HepG2 (cell line): Measurements from ENCODE around the gene SPATA32. TPM values are rescaled to one million over a fixed set of nuclear protein-coding genes. Genes with fewer than 3 reads are reported as not detected.

ENCODE experiments used
- ATAC-seq: fragments of 200-7000 bp; cut with Tn5 transposase; 3 replicates; pipeline ENCODE4 v1.9.1; 2020; ENCODE audit warnings: mild to moderate bottlenecking, moderate library complexity
- BruUV-seq: library from RNA; stranded (reverse); fragments of 400-500 nt; replicated peaks from 2 replicates; lab custom pipeline; 2021; lab: Mats Ljungman, UMichigan
- CTCF ChIA-PET: fragments of 300-600 bp; formaldehyde crosslinking; extraction: SDS; loops from one replicate; lab custom pipeline; 2021; ENCODE audit warnings: low total read pairs, inconsistent platforms, low intra/inter-chr PET ratio; lab: Yijun Ruan, JAX
- POLR2A ChIA-PET: fragments of 350-600 bp; sonication (Branson Sonifier 250); formaldehyde crosslinking; loops from one replicate; lab custom pipeline; 2020; ENCODE audit warnings: antibody characterized with exemption, inconsistent platforms; lab: Yijun Ruan, JAX
- DNase-seq: peaks from one replicate; pipeline ENCODE4 v3.0.0-alpha.2; 2015; ENCODE audit warnings: low spot score
- FAIRE-seq: peaks from 3 replicates; lab custom pipeline; 2011; peaks lifted over from hg19 to GRCh38; lab: Jason Lieb, UNC
- H2AFZ ChIP-seq: one replicate; pipeline ENCODE4 v1.6.1; 2011; ENCODE audit warnings: low read length, inconsistent platforms
- H3K27ac ChIP-seq: fragments of 300-600 bp; 3 replicates; pipeline ENCODE4 v1.8.0; 2011; ENCODE audit warnings: mixed run types, mild to moderate bottlenecking, mixed read lengths, low read length, inconsistent platforms; ENCODE audit not compliant: insufficient read depth; ENCODE audit errors: extremely low read length
- H3K27me3 ChIP-seq, 2 experiments: fragments of 200-600 bp in 1 of 2; 2 replicates in 1 of 2; 3 replicates in 1 of 2; pipeline versions ENCODE4 v1.6.0 to v1.8.0; 2011; ENCODE audit warnings: low read length in 2 of 2, mild to moderate bottlenecking in 2 of 2, moderate library complexity in 2 of 2, inconsistent platforms in 1 of 2; ENCODE audit not compliant: insufficient read depth in 2 of 2, control insufficient read depth in 1 of 2
- H3K36me3 ChIP-seq, 2 experiments: fragments of 200-600 bp in 1 of 2; replicated peaks in 1 of 2; 2 replicates in 1 of 2; 3 replicates in 1 of 2; pipeline versions ENCODE4 v1.5.1 to v1.8.0; 2011; ENCODE audit warnings: low read length in 2 of 2, inconsistent platforms in 1 of 2; ENCODE audit not compliant: insufficient read depth in 2 of 2, control insufficient read depth in 1 of 2
- H3K4me1 ChIP-seq: 2 replicates; pipeline ENCODE4 v1.5.1; 2012; ENCODE audit warnings: low read length, inconsistent platforms; ENCODE audit not compliant: insufficient read depth
- H3K4me2 ChIP-seq: 2 replicates; pipeline ENCODE4 v1.6.0; 2011; ENCODE audit warnings: low read depth, low read length, inconsistent platforms
- H3K4me3 ChIP-seq, 3 experiments: fragments of 200-600 bp in 1 of 3; sonication (generic), shearing (Covaris generic) in 1 of 3; replicated peaks in 1 of 3; 2 replicates each; pipeline ENCODE4 v1.5.1; 2011 to 2016; ENCODE audit warnings: low read length in 3 of 3, inconsistent platforms in 2 of 3, low read depth in 2 of 3, mild to moderate bottlenecking in 2 of 3, control low read depth in 1 of 3, mixed read lengths in 1 of 3; ENCODE audit not compliant: insufficient read depth in 1 of 3
- H3K79me2 ChIP-seq: one replicate; pipeline ENCODE4 v1.6.1; 2011; ENCODE audit warnings: low read length, inconsistent platforms; ENCODE audit not compliant: insufficient read depth
- H3K9ac ChIP-seq: 2 replicates; pipeline ENCODE4 v1.6.0; 2011; ENCODE audit warnings: mild to moderate bottlenecking, low read depth, low read length, inconsistent platforms; ENCODE audit not compliant: insufficient read depth
- H3K9me3 ChIP-seq: 2 replicates; pipeline ENCODE4 v1.5.1; 2012; ENCODE audit warnings: mild to moderate bottlenecking, low read length
- H4K20me1 ChIP-seq: 2 replicates; pipeline ENCODE4 v1.6.0; 2011; ENCODE audit warnings: inconsistent platforms, mild to moderate bottlenecking, low read length, moderate library complexity; ENCODE audit not compliant: insufficient read depth
- AHR ChIP-seq: IDR thresholded peaks from 2 replicates; pipeline ENCODE4 v1.6.1; 2018; ENCODE audit warnings: missing genetic modification reagents, missing compliant biosample characterization
- NCOA2 ChIP-seq: sonication (generic); formaldehyde crosslinking; IDR thresholded peaks from 2 replicates; pipeline ENCODE4 v1.8.0; 2022; ENCODE audit warnings: inconsistent platforms
- SNAPC2 ChIP-seq: sonication (generic); formaldehyde crosslinking; IDR thresholded peaks from 2 replicates; pipeline ENCODE4 v1.8.1; 2022; ENCODE audit warnings: mild to moderate bottlenecking, missing genetic modification reagents
- THAP11 ChIP-seq: IDR thresholded peaks from 2 replicates; pipeline ENCODE4 v1.6.1; 2016; ENCODE audit warnings: missing biosample characterization, missing genetic modification reagents
- U2AF1 ChIP-seq: fragments of 200-400 bp; formaldehyde crosslinking; optimal IDR thresholded peaks from 2 replicates; pipeline ENCODE3; 2017; ENCODE audit warnings: mild to moderate bottlenecking, low read depth, low read length
- ZNF235 ChIP-seq: sonication (generic); formaldehyde crosslinking; IDR thresholded peaks from 2 replicates; pipeline ENCODE4 v1.8.1; 2023; ENCODE audit warnings: mild to moderate bottlenecking, missing genetic modification reagents, borderline replicate concordance
- ZNF737 ChIP-seq: sonication (generic); formaldehyde crosslinking; IDR thresholded peaks from 2 replicates; pipeline ENCODE4 v1.5.0; 2020; ENCODE audit warnings: missing genetic modification reagents, mild to moderate bottlenecking, borderline replicate concordance
- ZNF780A ChIP-seq: sonication (generic); formaldehyde crosslinking; IDR thresholded peaks from 2 replicates; pipeline ENCODE4 v1.8.0; 2022; ENCODE audit warnings: mild to moderate bottlenecking, missing genetic modification reagents, moderate library complexity
- ZNF83 ChIP-seq: sonication (generic); formaldehyde crosslinking; IDR thresholded peaks from 2 replicates; pipeline ENCODE4 v1.4.0; 2020; ENCODE audit warnings: missing genetic modification reagents, mild to moderate bottlenecking, borderline replicate concordance
- ZSCAN21 ChIP-seq: sonication (generic); formaldehyde crosslinking; IDR thresholded peaks from 2 replicates; pipeline ENCODE4 v1.8.0; 2022; ENCODE audit warnings: mild to moderate bottlenecking, missing genetic modification reagents, moderate library complexity, borderline replicate concordance
- WGBS: methylation state at CpG from one replicate; pipeline ENCODE4 v1.1.6; 2017; ENCODE audit warnings: low lambda C conversion rate; 5-methylcytosine and 5-hydroxymethylcytosine counted together
- in situ Hi-C: cut with HindIII; loops from 2 replicates; pipeline ENCODE4 v1.10.0; 2017; ENCODE audit warnings: low pct_unique_long_range_greater_than_20kb; ENCODE audit not compliant: extremely low pct_ligation_motif_present
- intact Hi-C: fragments of 100-400 bp; cut with micrococcal nuclease; formaldehyde crosslinking; loops from one replicate; pipeline ENCODE4 v1.10.0; 2022; ENCODE audit not compliant: unreplicated experiment
- polyA plus RNA-seq, 8 experiments: library from polyadenylated mRNA; depleted of rRNA in 3 of 8; stranded (reverse) in 7 of 8; unstranded in 1 of 8; fragments of >200 nt; fragmentation: Illumina TruSeq in 4 of 8; extraction: Trizol in 4 of 8; gene quantifications; 2 replicates each; pipeline versions ENCODE4 v1.2.1 to v1.2.3, GENCODE V29; 2011 to 2016; ENCODE audit warnings: low read depth in 4 of 8, missing spikeins in 1 of 8, mixed read lengths in 1 of 8; ENCODE audit not compliant: insufficient read depth in 1 of 8
- total RNA-seq, 5 experiments: library from RNA; depleted of rRNA; stranded (reverse); fragments of >200 nt; fragmentation: Illumina TruSeq; extraction: Trizol; gene quantifications; 2 replicates each; pipeline ENCODE4 v1.2.3, GENCODE V29; 2016; ENCODE audit warnings: low read depth in 1 of 5
- TF ChIP-seq, protein P1 (sequence below): sonication (generic); formaldehyde crosslinking; IDR thresholded peaks from 2 replicates; pipeline ENCODE4 v1.4.0; 2020; ENCODE audit warnings: missing genetic modification reagents
- TF ChIP-seq, protein P2 (sequence below): sonication (generic); formaldehyde crosslinking; IDR thresholded peaks from 2 replicates; pipeline ENCODE4 v1.4.0; 2020; ENCODE audit warnings: low read depth, mild to moderate bottlenecking, missing genetic modification reagents
- TF ChIP-seq, protein P3 (sequence below), 2 experiments: sonication (generic) in 1 of 2; formaldehyde crosslinking in 1 of 2; IDR thresholded peaks; 2 replicates each; pipeline versions ENCODE4 v1.6.1 to v1.9.0; 2014 to 2022; ENCODE audit warnings: antibody characterized with exemption in 1 of 2, borderline replicate concordance in 1 of 2, inconsistent platforms in 1 of 2, low read depth in 1 of 2, missing genetic modification reagents in 1 of 2
- TF ChIP-seq, protein P4 (sequence below): IDR thresholded peaks from 2 replicates; pipeline ENCODE4 v1.6.1; 2012; ENCODE audit warnings: low read depth, low read length, improper control_type of control experiment

The SPATA32 gene
- total and polyA plus RNA-seq, 2 of the 13 experiments (the other 11 are each of a cell fraction or from before 2014, with no cell fraction given) = not detected

DNA sequence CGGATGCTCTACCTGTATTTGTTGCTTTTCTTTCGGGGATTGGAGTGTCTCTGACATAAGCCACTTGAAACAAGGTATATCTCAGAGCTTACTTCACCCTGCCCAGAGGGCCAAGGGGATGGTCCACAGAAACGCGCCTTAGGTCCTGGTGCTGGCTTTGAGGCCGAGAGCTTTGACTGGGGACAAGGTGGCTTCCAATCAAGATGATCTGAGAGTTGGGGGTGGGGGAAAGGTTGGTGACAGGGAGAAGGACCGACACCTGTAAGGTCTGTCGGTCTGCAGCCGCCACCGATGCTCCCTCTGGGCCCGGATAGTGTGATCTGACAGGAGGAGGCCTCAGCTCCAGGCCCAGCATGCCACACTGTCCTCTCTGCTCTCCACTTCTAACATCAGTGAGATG, 21.8 kb upstream of the SPATA32 start:
- Histone ChIP-seq H3K4me1 (no peaks in the 10 kb centered on the region), H3K79me2 (no peaks in the 10 kb centered on the region), H4K20me1 (no peaks in the 10 kb centered on the region), H3K4me3 (no peak overlapping the region), H3K27ac (no peak overlapping the region), H3K27me3 (no peaks in the 10 kb centered on the region), H2AFZ (no peak overlapping the region), H3K9ac (no peak overlapping the region), H3K4me2 (no peak overlapping the region), H3K9me3 (no peaks in the 10 kb centered on the region), H3K36me3 (peaks cover 26 to 50% of the 10 kb centered on the region in 2 experiments; a peak in 4 of 5 replicates)
- ChIA-PET CTCF (interaction anchor here (1.1 kb wide), 1 partner anchor 102 kb away, joined by 8 read pairs; no protein-coding TSS in a partner anchor), POLR2A (no interaction called here)
- FAIRE-seq (no peak), ATAC-seq (no peak), DNase-seq (no peak)
- in situ Hi-C loops (no loop called here), intact Hi-C loops (loop anchor here (2.0 kb wide), 1 partner anchor 101 kb away; no protein-coding TSS in a partner anchor)
- no TSS peak for BruUV-seq
- WGBS = 93% methylated on average over 10 of the region's 10 CpGs
- TF ChIP-seq AHR (no peak), U2AF1 (no peak), ZNF235 (CRISPR knock-in tag) (no peak), ZSCAN21 (CRISPR knock-in tag) (no peak), ZNF737 (CRISPR knock-in tag) (no peak), ZNF83 (CRISPR knock-in tag) (no peak), THAP11 (no peak), NCOA2 (no peak), ZNF780A (CRISPR knock-in tag) (no peak), SNAPC2 (CRISPR knock-in tag) (no peak)
- TF ChIP-seq, protein P1, sequence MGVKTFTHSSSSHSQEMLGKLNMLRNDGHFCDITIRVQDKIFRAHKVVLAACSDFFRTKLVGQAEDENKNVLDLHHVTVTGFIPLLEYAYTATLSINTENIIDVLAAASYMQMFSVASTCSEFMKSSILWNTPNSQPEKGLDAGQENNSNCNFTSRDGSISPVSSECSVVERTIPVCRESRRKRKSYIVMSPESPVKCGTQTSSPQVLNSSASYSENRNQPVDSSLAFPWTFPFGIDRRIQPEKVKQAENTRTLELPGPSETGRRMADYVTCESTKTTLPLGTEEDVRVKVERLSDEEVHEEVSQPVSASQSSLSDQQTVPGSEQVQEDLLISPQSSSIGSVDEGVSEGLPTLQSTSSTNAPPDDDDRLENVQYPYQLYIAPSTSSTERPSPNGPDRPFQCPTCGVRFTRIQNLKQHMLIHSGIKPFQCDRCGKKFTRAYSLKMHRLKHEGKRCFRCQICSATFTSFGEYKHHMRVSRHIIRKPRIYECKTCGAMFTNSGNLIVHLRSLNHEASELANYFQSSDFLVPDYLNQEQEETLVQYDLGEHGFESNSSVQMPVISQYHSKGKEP (CRISPR knock-in tag) = no peak
- TF ChIP-seq, protein P2, sequence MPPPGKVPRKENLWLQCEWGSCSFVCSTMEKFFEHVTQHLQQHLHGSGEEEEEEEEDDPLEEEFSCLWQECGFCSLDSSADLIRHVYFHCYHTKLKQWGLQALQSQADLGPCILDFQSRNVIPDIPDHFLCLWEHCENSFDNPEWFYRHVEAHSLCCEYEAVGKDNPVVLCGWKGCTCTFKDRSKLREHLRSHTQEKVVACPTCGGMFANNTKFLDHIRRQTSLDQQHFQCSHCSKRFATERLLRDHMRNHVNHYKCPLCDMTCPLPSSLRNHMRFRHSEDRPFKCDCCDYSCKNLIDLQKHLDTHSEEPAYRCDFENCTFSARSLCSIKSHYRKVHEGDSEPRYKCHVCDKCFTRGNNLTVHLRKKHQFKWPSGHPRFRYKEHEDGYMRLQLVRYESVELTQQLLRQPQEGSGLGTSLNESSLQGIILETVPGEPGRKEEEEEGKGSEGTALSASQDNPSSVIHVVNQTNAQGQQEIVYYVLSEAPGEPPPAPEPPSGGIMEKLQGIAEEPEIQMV (CRISPR knock-in tag) = no peak
- TF ChIP-seq, protein P3, sequence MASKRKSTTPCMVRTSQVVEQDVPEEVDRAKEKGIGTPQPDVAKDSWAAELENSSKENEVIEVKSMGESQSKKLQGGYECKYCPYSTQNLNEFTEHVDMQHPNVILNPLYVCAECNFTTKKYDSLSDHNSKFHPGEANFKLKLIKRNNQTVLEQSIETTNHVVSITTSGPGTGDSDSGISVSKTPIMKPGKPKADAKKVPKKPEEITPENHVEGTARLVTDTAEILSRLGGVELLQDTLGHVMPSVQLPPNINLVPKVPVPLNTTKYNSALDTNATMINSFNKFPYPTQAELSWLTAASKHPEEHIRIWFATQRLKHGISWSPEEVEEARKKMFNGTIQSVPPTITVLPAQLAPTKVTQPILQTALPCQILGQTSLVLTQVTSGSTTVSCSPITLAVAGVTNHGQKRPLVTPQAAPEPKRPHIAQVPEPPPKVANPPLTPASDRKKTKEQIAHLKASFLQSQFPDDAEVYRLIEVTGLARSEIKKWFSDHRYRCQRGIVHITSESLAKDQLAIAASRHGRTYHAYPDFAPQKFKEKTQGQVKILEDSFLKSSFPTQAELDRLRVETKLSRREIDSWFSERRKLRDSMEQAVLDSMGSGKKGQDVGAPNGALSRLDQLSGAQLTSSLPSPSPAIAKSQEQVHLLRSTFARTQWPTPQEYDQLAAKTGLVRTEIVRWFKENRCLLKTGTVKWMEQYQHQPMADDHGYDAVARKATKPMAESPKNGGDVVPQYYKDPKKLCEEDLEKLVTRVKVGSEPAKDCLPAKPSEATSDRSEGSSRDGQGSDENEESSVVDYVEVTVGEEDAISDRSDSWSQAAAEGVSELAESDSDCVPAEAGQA (IDR thresholded peaks at IDR 0.05; ENCODE audit: low read depth) = no peak
- TF ChIP-seq, protein P3 (CRISPR knock-in tag; IDR thresholded peaks at IDR 0.05; ENCODE audit: borderline replicate concordance) = no peak
- TF ChIP-seq, protein P4, sequence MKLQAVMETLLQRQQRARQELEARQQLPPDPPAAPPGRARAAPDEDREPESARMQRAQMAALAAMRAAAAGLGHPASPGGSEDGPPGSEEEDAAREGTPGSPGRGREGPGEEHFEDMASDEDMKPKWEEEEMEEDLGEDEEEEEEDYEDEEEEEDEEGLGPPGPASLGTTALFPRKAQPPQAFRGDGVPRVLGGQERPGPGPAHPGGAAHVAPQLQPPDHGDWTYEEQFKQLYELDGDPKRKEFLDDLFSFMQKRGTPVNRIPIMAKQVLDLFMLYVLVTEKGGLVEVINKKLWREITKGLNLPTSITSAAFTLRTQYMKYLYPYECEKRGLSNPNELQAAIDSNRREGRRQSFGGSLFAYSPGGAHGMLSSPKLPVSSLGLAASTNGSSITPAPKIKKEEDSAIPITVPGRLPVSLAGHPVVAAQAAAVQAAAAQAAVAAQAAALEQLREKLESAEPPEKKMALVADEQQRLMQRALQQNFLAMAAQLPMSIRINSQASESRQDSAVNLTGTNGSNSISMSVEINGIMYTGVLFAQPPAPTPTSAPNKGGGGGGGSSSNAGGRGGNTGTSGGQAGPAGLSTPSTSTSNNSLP = no peak
